Activated CD4-positive, CD25-positive, alpha-beta regulatory T cell treated with anti-CD3 and anti-CD28 coated beads, Interleukin-2, amount 50 U/mL, for 24 hours (primary cell): ENCODE results near the gene CASP1.
"Not testable (repeated sequence)": the region's sequence is repeated elsewhere in the genome, so short reads cannot be mapped to it uniquely, and the experiment has no call there.

ENCODE experiments used
- ATAC-seq, 2 donors: fragments of 150-1000 bp; cut with Tn5 transposase; one replicate each; pipeline ENCODE4 v1.10.0; 2021; ENCODE audit warnings: mild to moderate bottlenecking in 1 of 2, moderate library complexity in 1 of 2

CASP1 gene

GRCh38 chr11:105034813-105035620, at the start of gene CASP1:
CASP1 (minus strand) TSS chr11:105035144; CDS start chr11:105035113, 31 bp downstream.
- peak; percentile 81 to 82 for ATAC-seq

DNA sequence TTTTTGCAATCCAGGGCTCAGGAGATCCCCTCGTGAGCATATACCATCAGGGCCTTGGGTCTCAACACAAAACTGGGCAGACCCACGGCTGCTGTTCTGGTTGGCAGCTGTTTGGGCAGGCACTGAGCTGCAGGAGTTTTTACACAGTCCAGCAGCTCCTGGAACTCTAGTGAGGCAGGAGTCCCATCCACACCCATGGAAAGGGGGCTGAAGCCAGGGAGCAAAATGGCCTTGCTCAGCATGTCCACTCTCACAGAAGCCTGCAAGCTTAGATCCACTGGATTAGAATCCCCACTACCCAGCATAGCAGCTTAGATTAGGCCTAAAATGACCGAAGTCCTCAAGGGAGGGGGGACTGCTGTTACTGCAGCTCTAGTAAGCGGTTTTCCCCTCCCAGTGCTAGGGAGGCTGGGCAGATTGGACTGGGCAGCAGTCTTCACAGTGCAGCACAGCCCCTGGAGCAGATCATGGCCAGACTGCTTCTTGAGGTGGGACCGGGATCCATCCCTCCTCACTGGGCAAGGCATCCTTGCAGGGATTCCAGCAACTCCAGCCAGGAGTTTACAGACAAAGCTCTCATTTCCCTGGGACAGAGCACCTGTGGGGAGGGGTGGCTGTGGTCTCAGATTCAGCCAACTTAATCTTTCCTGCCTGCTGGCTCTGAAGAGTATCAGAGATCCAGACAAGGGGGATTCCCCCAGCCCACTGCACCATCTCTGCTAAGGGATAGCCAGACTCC, 46.6 kb upstream of the CASP1 start:
- no peak for ATAC-seq

DNA sequence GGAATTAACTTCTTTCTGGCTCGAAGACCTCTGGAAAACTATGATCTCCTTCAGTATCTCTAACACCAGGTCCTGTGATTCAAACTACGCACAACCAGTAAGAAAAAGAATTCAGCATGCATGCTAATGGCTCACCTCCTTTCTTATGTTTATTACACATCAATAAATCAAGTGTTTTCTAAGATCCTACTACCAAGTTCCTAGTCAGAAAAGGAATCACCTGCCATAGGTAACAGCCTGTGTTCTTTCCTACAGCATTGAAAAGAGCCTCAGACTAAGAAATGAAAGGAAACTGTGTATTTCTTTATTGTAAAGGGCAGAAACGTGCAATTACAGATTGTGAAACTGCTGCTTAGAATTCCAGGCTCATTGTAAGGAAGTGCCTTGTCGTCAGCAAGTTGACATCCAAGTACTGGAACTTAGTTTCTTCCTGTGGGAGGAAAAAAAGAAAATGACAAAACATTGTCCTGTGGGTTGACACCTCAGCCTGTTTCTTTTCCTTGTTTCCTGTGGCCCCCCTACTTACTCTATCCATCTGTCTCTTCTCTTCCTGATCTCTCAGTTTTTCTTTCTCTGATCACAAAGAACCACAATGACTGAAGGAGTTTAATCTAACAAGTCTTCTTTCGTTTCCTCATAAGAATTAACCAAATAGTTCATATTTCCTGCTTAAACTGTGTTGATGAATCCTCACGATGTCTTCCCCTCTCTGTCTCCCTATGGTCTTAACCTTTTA, 45.4 kb upstream of the CASP1 start:
- ATAC-seq, result not testable (repeated sequence)

GRCh38 chr11:105078283-105078682, 43.3 kb upstream of the CASP1 start:
- ATAC-seq, result no peak

DNA sequence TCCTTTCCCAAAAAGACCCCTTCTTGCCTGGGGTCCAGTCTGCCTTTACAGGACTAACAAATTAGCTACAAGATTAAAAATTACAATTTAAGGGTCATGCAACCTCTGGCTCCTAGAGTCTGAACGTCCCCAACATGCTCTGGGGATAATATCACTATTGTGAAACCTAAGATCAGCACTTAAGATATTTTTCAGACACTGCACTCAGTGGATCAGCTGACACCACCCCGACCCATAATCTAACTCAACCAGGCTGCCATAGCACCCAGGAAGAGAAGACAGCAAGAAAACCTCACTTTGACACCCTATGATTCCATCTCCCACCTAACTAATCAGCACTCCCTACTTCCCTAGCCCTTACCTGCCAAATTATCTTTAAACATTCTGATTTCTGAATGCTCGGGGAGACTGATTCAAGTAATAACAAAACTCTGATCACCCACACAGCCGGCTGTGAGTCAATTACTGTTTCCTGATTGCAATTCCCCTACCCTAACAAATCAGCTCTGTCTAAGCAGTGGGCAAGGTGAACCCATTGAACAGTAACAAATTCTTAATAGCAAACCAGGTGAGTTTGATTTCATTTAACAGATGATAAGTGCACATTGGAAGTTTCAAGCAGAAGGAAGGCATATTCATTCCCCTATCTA, 42.3 kb upstream of the CASP1 start:
- ATAC-seq, result peak; percentile 90 to 95

GRCh38 chr11:105074166-105074530, 39.2 kb upstream of the CASP1 start:
- ATAC-seq, result no peak

- no peak for ATAC-seq
Measured at GRCh38 chr11:105073456-105074165, 38.7 kb upstream of the CASP1 start.

- ATAC-seq, result not testable (repeated sequence)
Measured at GRCh38 chr11:105072080-105072479, 37.1 kb upstream of the CASP1 start.

DNA sequence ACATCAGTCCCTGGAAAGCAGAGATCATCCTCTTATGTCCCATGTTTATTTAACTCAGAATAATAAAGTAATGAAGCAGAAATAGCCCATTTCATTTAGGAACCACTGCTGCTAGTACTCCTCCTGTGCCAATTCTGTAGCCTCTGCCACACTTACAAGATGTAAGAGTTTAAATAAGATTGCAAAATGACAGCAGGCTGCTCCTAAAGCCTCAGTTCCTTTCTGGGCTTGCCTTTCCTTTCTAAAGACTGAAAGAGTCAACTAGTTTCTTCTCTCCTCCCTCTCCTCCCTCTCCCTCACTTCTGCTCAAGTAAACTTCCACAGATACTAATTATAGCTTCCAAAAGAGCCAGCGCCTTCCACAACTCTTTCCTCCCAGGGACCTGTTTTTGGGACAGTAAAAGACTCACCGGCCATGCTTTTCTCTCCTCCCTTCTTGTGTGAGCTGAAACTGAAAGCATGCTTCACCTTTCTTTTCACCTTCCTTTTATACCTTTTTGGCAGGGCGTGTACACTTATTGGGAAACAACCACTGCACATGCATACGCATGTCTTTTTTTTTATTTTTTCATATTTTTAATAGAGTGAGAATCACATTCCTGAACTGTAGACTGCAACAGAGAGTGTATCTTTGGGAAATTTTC, 36.3 kb upstream of the CASP1 start:
- ATAC-seq, result peak; percentile 67 to 74

DNA sequence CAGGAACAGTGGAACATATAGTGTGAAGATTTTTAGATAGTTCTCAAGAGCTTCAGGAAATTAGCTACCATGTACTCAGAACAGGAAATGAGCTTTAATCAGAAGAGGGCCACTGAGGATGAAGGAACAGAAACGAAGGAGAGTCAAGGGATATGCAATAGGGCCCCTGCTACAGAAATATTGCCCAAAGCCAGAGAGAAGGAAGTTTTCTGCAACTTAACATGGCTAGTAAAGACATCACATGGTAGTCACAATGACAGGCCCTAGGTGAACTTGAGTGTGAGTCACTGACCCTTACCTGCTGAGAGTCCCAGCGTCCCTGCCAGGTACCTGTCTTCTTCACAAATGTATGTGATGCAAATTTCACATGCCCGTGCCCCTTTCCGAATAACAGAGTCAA, 35.4 kb upstream of the CASP1 start:
- peak; percentile 62 to 67 for ATAC-seq

- peak in 1 of 2 donors; percentile 44 for ATAC-seq
Measured at GRCh38 chr11:105069749-105070148, 34.8 kb upstream of the CASP1 start.

DNA sequence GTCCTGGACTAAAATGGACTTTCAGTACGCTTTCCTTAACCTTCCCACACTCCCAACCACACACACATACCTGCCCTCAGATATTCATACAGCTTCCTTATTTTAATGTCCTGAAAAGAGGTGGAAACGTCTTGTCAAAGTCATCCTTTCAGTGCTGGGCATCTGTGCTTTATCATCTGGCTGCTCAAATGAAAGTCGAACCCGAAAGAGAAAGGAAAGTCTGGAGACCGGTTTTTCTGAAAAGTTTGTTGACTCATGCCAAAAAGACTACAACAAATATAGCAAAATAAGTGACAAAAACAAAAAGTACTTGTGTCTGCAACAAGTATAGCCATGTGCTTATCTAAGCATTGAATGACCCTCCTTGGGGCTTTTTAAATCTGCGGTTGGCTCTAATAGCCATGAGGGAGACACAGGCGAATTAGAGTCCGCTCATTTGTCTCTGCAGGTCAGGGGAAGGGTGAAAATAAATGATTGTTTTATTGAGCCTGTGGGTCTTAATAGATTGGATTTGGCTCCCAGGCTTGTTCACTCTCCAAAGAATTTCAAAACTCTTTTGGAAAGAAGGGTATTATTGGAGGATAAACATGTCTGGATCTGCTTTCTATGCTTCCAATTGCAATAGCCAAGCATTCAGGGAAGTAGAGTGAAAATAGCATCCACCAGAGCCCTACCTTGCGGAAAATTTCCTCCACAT, 28.4 kb upstream of the CASP1 start:
- not testable (repeated sequence) for ATAC-seq

- ATAC-seq, result no peak
Measured at GRCh38 chr11:105057432-105057831, 22.5 kb upstream of the CASP1 start.

DNA sequence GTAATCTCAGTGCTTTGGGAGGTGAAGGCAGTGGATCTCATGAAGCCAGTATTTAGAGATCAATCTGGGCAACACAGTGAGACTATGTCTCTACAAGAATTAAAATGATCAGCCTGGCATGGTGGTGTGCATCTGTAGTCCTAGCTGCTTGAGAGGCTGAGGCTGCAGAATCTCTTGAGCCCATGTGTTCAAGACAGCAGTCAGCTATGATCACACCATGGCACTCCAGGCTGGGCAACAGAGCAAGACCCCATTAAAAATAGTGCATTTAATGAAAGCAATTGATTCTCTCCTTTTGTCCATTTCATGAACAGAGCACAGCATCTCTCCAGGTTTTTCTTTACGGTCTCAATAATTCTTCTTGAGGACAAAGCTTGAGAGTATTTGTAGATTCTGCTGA, 21.5 kb upstream of the CASP1 start:
- no peak for ATAC-seq

- peak in 1 of 2 donors; percentile 45 for ATAC-seq
Measured at GRCh38 chr11:105054723-105055493, 20.0 kb upstream of the CASP1 start.

DNA sequence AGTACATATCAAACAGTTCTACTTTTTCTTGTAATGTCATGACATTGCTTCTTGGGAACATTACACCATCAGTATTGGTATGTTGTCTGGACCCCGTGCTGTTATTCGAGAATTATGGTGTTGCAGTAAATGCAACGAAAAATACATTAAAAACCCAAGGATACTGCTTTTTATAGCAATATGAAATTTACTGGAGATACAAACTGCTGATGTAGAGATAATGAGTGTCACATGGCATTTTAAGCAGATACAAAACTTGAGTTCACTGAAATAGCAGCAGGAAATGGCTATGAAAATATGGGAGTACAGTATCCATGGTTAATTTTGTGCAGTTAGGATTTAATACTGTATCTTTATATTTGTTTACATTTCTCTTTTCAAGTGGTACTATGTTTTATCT, 17.5 kb upstream of the CASP1 start:
- no peak for ATAC-seq

GRCh38 chr11:105051559-105051958, 16.6 kb upstream of the CASP1 start:
- no peak for ATAC-seq

- ATAC-seq, result no peak
Measured at GRCh38 chr11:105049481-105049880, 14.5 kb upstream of the CASP1 start.

DNA sequence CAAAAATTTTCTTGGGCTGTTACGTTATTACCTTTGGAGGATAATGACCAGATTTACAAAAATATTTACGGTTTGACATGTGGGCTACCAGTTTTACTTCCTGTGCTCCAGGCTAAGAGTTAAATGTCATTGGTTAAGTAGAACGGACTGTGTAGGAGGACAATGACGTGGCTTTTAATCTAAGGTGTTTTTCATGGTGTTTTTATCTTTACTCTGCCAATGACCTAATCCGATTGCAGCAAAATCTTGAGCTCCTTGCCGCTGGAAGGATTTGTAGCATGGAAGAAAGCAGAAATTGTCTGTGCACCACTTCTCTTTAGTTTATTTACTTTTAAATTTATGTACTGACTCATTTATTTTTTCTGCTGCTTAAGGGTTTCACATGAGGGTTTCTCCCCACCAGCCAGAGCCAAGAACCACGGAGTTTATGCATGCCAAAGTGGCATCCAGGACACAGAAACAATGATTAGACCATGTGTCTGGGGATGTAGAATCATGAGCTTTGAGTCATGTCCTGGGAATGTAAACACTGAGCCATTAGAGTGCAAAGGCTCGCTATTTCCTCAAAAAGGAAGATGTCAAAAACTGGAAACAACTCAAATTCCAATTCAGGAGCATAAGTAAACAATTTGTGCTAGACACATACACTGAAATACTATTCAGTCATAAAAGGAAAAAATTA, 12.1 kb upstream of the CASP1 start:
- peak; percentile 50 to 55 for ATAC-seq
